Measurements from ENCODE around the gene GET4. TPM values are rescaled to one million over a fixed set of nuclear protein-coding genes. Genes with fewer than 3 reads are reported as not detected.

GET4 gene
- total and polyA plus RNA-seq, 2 of the 13 experiments (the other 11 are each of a cell fraction or from before 2014, with no cell fraction given) = 28.2 to 35.2 TPM

DNA sequence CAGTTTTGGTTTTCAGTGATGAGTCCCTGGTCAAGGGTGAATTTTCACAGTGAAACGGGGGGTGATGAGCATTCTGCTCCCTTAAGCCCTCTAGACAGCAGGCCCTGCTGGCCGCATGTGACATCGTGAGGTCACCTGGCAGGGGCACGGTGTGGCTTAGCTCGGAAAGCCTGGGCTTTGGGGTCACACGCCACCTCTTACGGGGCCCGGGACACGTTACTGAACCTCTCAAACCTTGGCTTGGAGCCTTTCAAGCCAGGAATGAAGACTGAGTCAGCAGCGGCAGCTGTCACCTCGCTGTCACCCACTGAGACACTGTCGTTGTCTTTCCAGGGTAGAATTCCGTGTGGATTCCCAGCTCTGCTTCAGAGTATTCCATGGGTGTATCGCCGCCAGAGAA is 4.1 kb downstream of the GET4 start:
- Histone ChIP-seq H2AFZ (ENCODE audit: low read length) (no peak overlapping the region), H3K4me1 (ENCODE audit: insufficient read depth, low read length) (peaks cover 42% of the 10 kb centered on the region), H3K36me3 (replicated peaks in 1 of 2; ENCODE audit: control insufficient read depth in 1 of 2, insufficient read depth in 2 of 2, low read length in 2 of 2) (peaks cover 5 to 11% of the 10 kb centered on the region in 2 experiments; a peak in 3 of 5 replicates), H3K4me3 (replicated peaks in 1 of 3; ENCODE audit: insufficient read depth in 1 of 3, low read depth in 2 of 3, low read length in 3 of 3) (no peak overlapping the region), H3K9me3 (ENCODE audit: low read length) (no peaks in the 10 kb centered on the region), H4K20me1 (ENCODE audit: insufficient read depth, low read length) (peaks cover 45% of the 10 kb centered on the region; the same call in 1 of the 2 replicates), H3K79me2 (ENCODE audit: insufficient read depth, low read length) (peaks cover 75% of the 10 kb centered on the region), H3K9ac (ENCODE audit: insufficient read depth, low read depth, low read length) (no peak overlapping the region), H3K4me2 (ENCODE audit: low read depth, low read length) (no peak overlapping the region; the same call in 1 of the 2 replicates), H3K27ac (ENCODE audit: extremely low read length, insufficient read depth, low read length) (no peak overlapping the region), H3K27me3 (ENCODE audit: control insufficient read depth in 1 of 2, insufficient read depth in 2 of 2, low read length in 2 of 2) (no peaks in the 10 kb centered on the region)
- no peak for ATAC-seq
- ChIA-PET POLR2A (no interaction called here), CTCF (ENCODE audit: low intra/inter-chr PET ratio, low total read pairs) (no interaction called here)
- no peak for FAIRE-seq
- no peak for DNase-seq (ENCODE audit: low spot score)
- intact Hi-C loops (cut with micrococcal nuclease; ENCODE audit: unreplicated experiment) (no loop called here), in situ Hi-C loops (cut with HindIII; ENCODE audit: extremely low pct_ligation_motif_present, low pct_unique_long_range_greater_than_20kb) (no loop called here)
- 88% methylated on average over 15 of the region's 15 CpGs for WGBS (ENCODE audit: low lambda C conversion rate)
- TSS peak; percentile 44 for BruUV-seq (replicated peaks)
- TF ChIP-seq RFXANK (CRISPR knock-in tag; IDR thresholded peaks at IDR 0.05) = no peak
- TF ChIP-seq REXO4 (CRISPR knock-in tag; IDR thresholded peaks at IDR 0.05; ENCODE audit: borderline replicate concordance) = no peak
- TF ChIP-seq, protein P1, sequence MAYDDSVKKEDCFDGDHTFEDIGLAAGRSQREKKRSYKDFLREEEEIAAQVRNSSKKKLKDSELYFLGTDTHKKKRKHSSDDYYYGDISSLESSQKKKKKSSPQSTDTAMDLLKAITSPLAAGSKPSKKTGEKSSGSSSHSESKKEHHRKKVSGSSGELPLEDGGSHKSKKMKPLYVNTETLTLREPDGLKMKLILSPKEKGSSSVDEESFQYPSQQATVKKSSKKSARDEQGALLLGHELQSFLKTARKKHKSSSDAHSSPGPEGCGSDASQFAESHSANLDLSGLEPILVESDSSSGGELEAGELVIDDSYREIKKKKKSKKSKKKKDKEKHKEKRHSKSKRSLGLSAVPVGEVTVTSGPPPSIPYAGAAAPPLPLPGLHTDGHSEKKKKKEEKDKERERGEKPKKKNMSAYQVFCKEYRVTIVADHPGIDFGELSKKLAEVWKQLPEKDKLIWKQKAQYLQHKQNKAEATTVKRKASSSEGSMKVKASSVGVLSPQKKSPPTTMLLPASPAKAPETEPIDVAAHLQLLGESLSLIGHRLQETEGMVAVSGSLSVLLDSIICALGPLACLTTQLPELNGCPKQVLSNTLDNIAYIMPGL (CRISPR knock-in tag; IDR thresholded peaks at IDR 0.05; ENCODE audit: borderline replicate concordance in 1 of 2, low read depth in 1 of 2) = no peak
- no peak for TF ChIP-seq STAT5B (CRISPR knock-in tag; IDR thresholded peaks at IDR 0.05)
- TF ChIP-seq, protein P2, sequence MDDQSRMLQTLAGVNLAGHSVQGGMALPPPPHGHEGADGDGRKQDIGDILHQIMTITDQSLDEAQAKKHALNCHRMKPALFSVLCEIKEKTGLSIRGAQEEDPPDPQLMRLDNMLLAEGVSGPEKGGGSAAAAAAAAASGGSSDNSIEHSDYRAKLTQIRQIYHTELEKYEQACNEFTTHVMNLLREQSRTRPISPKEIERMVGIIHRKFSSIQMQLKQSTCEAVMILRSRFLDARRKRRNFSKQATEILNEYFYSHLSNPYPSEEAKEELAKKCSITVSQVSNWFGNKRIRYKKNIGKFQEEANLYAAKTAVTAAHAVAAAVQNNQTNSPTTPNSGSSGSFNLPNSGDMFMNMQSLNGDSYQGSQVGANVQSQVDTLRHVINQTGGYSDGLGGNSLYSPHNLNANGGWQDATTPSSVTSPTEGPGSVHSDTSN (CRISPR knock-in tag; IDR thresholded peaks at IDR 0.05; ENCODE audit: borderline replicate concordance) = no peak
- TF ChIP-seq MED13 (CRISPR knock-in tag; IDR thresholded peaks at IDR 0.05) = no peak
- TF ChIP-seq, protein P3, sequence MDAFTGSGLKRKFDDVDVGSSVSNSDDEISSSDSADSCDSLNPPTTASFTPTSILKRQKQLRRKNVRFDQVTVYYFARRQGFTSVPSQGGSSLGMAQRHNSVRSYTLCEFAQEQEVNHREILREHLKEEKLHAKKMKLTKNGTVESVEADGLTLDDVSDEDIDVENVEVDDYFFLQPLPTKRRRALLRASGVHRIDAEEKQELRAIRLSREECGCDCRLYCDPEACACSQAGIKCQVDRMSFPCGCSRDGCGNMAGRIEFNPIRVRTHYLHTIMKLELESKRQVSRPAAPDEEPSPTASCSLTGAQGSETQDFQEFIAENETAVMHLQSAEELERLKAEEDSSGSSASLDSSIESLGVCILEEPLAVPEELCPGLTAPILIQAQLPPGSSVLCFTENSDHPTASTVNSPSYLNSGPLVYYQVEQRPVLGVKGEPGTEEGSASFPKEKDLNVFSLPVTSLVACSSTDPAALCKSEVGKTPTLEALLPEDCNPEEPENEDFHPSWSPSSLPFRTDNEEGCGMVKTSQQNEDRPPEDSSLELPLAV (CRISPR knock-in tag; conservative IDR thresholded peaks at IDR 0.05; ENCODE audit: low read depth) = no peak
- TF ChIP-seq, protein P4, sequence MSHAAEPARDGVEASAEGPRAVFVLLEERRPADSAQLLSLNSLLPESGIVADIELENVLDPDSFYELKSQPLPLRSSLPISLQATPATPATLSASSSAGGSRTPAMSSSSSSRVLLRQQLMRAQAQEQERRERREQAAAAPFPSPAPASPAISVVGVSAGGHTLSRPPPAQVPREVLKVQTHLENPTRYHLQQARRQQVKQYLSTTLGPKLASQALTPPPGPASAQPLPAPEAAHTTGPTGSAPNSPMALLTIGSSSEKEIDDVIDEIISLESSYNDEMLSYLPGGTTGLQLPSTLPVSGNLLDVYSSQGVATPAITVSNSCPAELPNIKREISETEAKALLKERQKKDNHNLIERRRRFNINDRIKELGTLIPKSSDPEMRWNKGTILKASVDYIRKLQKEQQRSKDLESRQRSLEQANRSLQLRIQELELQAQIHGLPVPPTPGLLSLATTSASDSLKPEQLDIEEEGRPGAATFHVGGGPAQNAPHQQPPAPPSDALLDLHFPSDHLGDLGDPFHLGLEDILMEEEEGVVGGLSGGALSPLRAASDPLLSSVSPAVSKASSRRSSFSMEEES (CRISPR knock-in tag; IDR thresholded peaks at IDR 0.05) = no peak
- TF ChIP-seq MIER2 (CRISPR knock-in tag; IDR thresholded peaks at IDR 0.05) = no peak
- TF ChIP-seq JUNB (CRISPR knock-in tag; IDR thresholded peaks at IDR 0.05; ENCODE audit: borderline replicate concordance) = no peak
- no peak for TF ChIP-seq TCF7L2 (IDR thresholded peaks at IDR 0.05; ENCODE audit: low read depth, low read length)
- TF ChIP-seq, protein P5, sequence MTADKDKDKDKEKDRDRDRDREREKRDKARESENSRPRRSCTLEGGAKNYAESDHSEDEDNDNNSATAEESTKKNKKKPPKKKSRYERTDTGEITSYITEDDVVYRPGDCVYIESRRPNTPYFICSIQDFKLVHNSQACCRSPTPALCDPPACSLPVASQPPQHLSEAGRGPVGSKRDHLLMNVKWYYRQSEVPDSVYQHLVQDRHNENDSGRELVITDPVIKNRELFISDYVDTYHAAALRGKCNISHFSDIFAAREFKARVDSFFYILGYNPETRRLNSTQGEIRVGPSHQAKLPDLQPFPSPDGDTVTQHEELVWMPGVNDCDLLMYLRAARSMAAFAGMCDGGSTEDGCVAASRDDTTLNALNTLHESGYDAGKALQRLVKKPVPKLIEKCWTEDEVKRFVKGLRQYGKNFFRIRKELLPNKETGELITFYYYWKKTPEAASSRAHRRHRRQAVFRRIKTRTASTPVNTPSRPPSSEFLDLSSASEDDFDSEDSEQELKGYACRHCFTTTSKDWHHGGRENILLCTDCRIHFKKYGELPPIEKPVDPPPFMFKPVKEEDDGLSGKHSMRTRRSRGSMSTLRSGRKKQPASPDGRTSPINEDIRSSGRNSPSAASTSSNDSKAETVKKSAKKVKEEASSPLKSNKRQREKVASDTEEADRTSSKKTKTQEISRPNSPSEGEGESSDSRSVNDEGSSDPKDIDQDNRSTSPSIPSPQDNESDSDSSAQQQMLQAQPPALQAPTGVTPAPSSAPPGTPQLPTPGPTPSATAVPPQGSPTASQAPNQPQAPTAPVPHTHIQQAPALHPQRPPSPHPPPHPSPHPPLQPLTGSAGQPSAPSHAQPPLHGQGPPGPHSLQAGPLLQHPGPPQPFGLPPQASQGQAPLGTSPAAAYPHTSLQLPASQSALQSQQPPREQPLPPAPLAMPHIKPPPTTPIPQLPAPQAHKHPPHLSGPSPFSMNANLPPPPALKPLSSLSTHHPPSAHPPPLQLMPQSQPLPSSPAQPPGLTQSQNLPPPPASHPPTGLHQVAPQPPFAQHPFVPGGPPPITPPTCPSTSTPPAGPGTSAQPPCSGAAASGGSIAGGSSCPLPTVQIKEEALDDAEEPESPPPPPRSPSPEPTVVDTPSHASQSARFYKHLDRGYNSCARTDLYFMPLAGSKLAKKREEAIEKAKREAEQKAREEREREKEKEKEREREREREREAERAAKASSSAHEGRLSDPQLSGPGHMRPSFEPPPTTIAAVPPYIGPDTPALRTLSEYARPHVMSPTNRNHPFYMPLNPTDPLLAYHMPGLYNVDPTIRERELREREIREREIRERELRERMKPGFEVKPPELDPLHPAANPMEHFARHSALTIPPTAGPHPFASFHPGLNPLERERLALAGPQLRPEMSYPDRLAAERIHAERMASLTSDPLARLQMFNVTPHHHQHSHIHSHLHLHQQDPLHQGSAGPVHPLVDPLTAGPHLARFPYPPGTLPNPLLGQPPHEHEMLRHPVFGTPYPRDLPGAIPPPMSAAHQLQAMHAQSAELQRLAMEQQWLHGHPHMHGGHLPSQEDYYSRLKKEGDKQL (CRISPR knock-in tag; IDR thresholded peaks at IDR 0.05; ENCODE audit: low read depth) = no peak

Measured in HepG2 (cell line).